Measurements from ENCODE around the gene ART1. TPM values are rescaled to one million over a fixed set of nuclear protein-coding genes. Genes with fewer than 3 reads are reported as not detected.

Gene ART1
- polyA plus RNA-seq, 1 experiment = not detected

- no peak overlapping the region for H3K4me3 ChIP-seq (ENCODE audit: low read depth, low read length)
- ChIA-PET CTCF (interaction anchor here (0.6 to 1.2 kb wide), 2 partner anchors 84 to 167 kb away, joined by 3 to 4 read pairs; no protein-coding TSS in a partner anchor), POLR2A (no interaction called here)
- TF ChIP-seq, protein P1, sequence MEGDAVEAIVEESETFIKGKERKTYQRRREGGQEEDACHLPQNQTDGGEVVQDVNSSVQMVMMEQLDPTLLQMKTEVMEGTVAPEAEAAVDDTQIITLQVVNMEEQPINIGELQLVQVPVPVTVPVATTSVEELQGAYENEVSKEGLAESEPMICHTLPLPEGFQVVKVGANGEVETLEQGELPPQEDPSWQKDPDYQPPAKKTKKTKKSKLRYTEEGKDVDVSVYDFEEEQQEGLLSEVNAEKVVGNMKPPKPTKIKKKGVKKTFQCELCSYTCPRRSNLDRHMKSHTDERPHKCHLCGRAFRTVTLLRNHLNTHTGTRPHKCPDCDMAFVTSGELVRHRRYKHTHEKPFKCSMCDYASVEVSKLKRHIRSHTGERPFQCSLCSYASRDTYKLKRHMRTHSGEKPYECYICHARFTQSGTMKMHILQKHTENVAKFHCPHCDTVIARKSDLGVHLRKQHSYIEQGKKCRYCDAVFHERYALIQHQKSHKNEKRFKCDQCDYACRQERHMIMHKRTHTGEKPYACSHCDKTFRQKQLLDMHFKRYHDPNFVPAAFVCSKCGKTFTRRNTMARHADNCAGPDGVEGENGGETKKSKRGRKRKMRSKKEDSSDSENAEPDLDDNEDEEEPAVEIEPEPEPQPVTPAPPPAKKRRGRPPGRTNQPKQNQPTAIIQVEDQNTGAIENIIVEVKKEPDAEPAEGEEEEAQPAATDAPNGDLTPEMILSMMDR (IDR thresholded peaks at IDR 0.05; ENCODE audit: low read depth, low read length) = no peak
- H3K27ac ChIP-seq (ENCODE audit: low read depth, low read length) = no peak overlapping the region
- DNase-seq (ENCODE audit: low read depth, low spot score) = peak; percentile 16
- no peaks in the 10 kb centered on the region for H3K9me3 ChIP-seq (ENCODE audit: control insufficient read depth, insufficient read depth, low read length)
- H3K27me3 ChIP-seq (ENCODE audit: control insufficient read depth, insufficient read depth, low read length) = no peaks in the 10 kb centered on the region
Measured at GRCh38 chr11:3674189-3674588, 29.3 kb downstream of the ART1 start.

- POLR2A ChIA-PET = no interaction called here
- TF ChIP-seq, protein P1 (IDR thresholded peaks at IDR 0.05; ENCODE audit: low read depth, low read length) = no peak
- DNase-seq (ENCODE audit: low read depth, low spot score) = no peak
- Histone ChIP-seq H3K4me3 (ENCODE audit: low read depth, low read length) (no peak overlapping the region), H3K27me3 (ENCODE audit: control insufficient read depth, insufficient read depth, low read length) (no peaks in the 10 kb centered on the region), H3K9me3 (ENCODE audit: control insufficient read depth, insufficient read depth, low read length) (no peaks in the 10 kb centered on the region), H3K27ac (ENCODE audit: low read depth, low read length) (no peak overlapping the region)
- CTCF ChIA-PET = no interaction called here
Measured at GRCh38 chr11:3675971-3676370, 31.0 kb downstream of the ART1 start.

GRCh38 chr11:3679077-3679476 is 34.1 kb downstream of the ART1 start:
- no peak overlapping the region for H3K4me3 ChIP-seq (ENCODE audit: low read depth, low read length)
- H3K27me3 ChIP-seq (ENCODE audit: control insufficient read depth, insufficient read depth, low read length) = no peaks in the 10 kb centered on the region
- H3K9me3 ChIP-seq (ENCODE audit: control insufficient read depth, insufficient read depth, low read length) = no peaks in the 10 kb centered on the region
- ChIA-PET CTCF (no interaction called here), POLR2A (interaction anchor here (0.7 kb wide), 1 partner anchor 28 kb away, joined by 8 read pairs; no protein-coding TSS in a partner anchor)
- TF ChIP-seq, protein P1 (IDR thresholded peaks at IDR 0.05; ENCODE audit: low read depth, low read length) = no peak
- no peak overlapping the region for H3K27ac ChIP-seq (ENCODE audit: low read depth, low read length)
- DNase-seq (ENCODE audit: low read depth, low spot score) = no peak

GRCh38 chr11:3683039-3683438 is 38.1 kb downstream of the ART1 start:
- Histone ChIP-seq H3K9me3 (ENCODE audit: control insufficient read depth, insufficient read depth, low read length) (no peaks in the 10 kb centered on the region), H3K4me3 (ENCODE audit: low read depth, low read length) (no peak overlapping the region), H3K27me3 (ENCODE audit: control insufficient read depth, insufficient read depth, low read length) (no peaks in the 10 kb centered on the region), H3K27ac (ENCODE audit: low read depth, low read length) (no peak overlapping the region)
- TF ChIP-seq, protein P1 (IDR thresholded peaks at IDR 0.05; ENCODE audit: low read depth, low read length) = no peak
- DNase-seq (ENCODE audit: low read depth, low spot score) = no peak
- ChIA-PET CTCF (interaction anchor here (0.9 kb wide), 1 partner anchor 390 kb away, joined by 4 read pairs; no protein-coding TSS in a partner anchor), POLR2A (interaction anchor here (0.9 kb wide), 1 partner anchor 10 kb away, joined by 3 read pairs; no protein-coding TSS in a partner anchor)

GRCh38 chr11:3684129-3684818 is 39.3 kb downstream of the ART1 start:
- ChIA-PET POLR2A (interaction anchor here (0.9 kb wide), 1 partner anchor 11 kb away, joined by 3 read pairs; no protein-coding TSS in a partner anchor), CTCF (no interaction called here)
- Histone ChIP-seq H3K4me3 (ENCODE audit: low read depth, low read length) (no peak overlapping the region), H3K27me3 (ENCODE audit: control insufficient read depth, insufficient read depth, low read length) (no peaks in the 10 kb centered on the region), H3K9me3 (ENCODE audit: control insufficient read depth, insufficient read depth, low read length) (no peaks in the 10 kb centered on the region), H3K27ac (ENCODE audit: low read depth, low read length) (no peak overlapping the region)
- no peak for DNase-seq (ENCODE audit: low read depth, low spot score)
- TF ChIP-seq, protein P1 (IDR thresholded peaks at IDR 0.05; ENCODE audit: low read depth, low read length) = no peak
